ENCODE data around the gene PACRG.

Gene PACRG

GRCh38 chr6:162710419-162710818 is 17.4 kb upstream of the PACRG start:
- DNase-seq (ENCODE audit: low read depth): no peak

- no peak for DNase-seq (ENCODE audit: low read depth)
Observed at GRCh38 chr6:162710936-162711335, 16.8 kb upstream of the PACRG start.

- no peak for DNase-seq (ENCODE audit: low read depth)
Observed at GRCh38 chr6:162711376-162711775, 16.4 kb upstream of the PACRG start.

- no peak for DNase-seq (ENCODE audit: low read depth)
Observed at GRCh38 chr6:162712694-162713093, 15.1 kb upstream of the PACRG start.

GRCh38 chr6:162713974-162714780 is 13.6 kb upstream of the PACRG start:
- no peak for DNase-seq (ENCODE audit: low read depth)

- DNase-seq (ENCODE audit: low read depth): no peak
Observed at GRCh38 chr6:162715601-162716000, 12.2 kb upstream of the PACRG start.

- no peak for DNase-seq (ENCODE audit: low read depth)
Observed at GRCh38 chr6:162719528-162719927, 8.2 kb upstream of the PACRG start.

GRCh38 chr6:162721404-162721687 is 6.4 kb upstream of the PACRG start:
- DNase-seq (ENCODE audit: low read depth): no peak

GRCh38 chr6:162722226-162722625 is 5.5 kb upstream of the PACRG start:
- DNase-seq (ENCODE audit: low read depth): no peak

- DNase-seq (ENCODE audit: low read depth): no peak
Observed at GRCh38 chr6:162722633-162723032, 5.1 kb upstream of the PACRG start.

GRCh38 chr6:162726947-162727321 is 840 bp upstream of the PACRG start:
- no peak for DNase-seq (ENCODE audit: low read depth)

GRCh38 chr6:162728197-162728596 is 423 bp downstream of the PACRG start:
- no peak for DNase-seq (ENCODE audit: low read depth)

- no peak for DNase-seq (ENCODE audit: low read depth)
Observed at GRCh38 chr6:162728706-162729105, 932 bp downstream of the PACRG start.

GRCh38 chr6:162730502-162730901 is 2.7 kb downstream of the PACRG start:
- no peak for DNase-seq (ENCODE audit: low read depth)

- DNase-seq (ENCODE audit: low read depth): no peak
Observed at GRCh38 chr6:162733489-162733888, 5.7 kb downstream of the PACRG start.

GRCh38 chr6:162736961-162737360 is 9.2 kb downstream of the PACRG start:
- DNase-seq (ENCODE audit: low read depth): no peak

- no peak for DNase-seq (ENCODE audit: low read depth)
Observed at GRCh38 chr6:162750776-162751175, 23.0 kb downstream of the PACRG start.

- DNase-seq (ENCODE audit: low read depth): no peak
Observed at GRCh38 chr6:162751211-162751859, 23.6 kb downstream of the PACRG start.

- no peak for DNase-seq (ENCODE audit: low read depth)
Observed at GRCh38 chr6:162753775-162754174, 26.0 kb downstream of the PACRG start.

- no peak for DNase-seq (ENCODE audit: low read depth)
Observed at GRCh38 chr6:162770136-162770535, 42.4 kb downstream of the PACRG start.

GRCh38 chr6:162770955-162771354 is 43.2 kb downstream of the PACRG start:
- DNase-seq (ENCODE audit: low read depth): no peak

- no peak for DNase-seq (ENCODE audit: low read depth)
Observed at GRCh38 chr6:162772466-162772865, 44.7 kb downstream of the PACRG start.

GRCh38 chr6:162773996-162774395 is 46.2 kb downstream of the PACRG start:
- DNase-seq (ENCODE audit: low read depth): no peak

GRCh38 chr6:162777091-162777490 is 49.3 kb downstream of the PACRG start:
- no peak for DNase-seq (ENCODE audit: low read depth)
